ENCODE measurements around the gene ZBTB7B. TPM values are rescaled to one million over a fixed set of nuclear protein-coding genes. Genes with fewer than 3 reads are reported as not detected.
A peak's percentile ranks its signal among the peaks of the same experiment; 100 is the strongest.
"Not testable (repeated sequence)": the region's sequence is repeated elsewhere in the genome, so short reads cannot be mapped to it uniquely, and the experiment has no call there.

ZBTB7B gene
- total RNA-seq, 2 experiments from 2014 or later: 22.8 to 25.1 TPM

- H3K4me3 ChIP-seq (ENCODE audit: low read length); DNase-seq; H3K9me3 Mint-ChIP-seq; POLR2A ChIA-PET; H3K27me3 ChIP-seq (ENCODE audit: control insufficient read depth in 1 of 2, insufficient read depth in 2 of 2, low read length in 2 of 2); H3K27me3 Mint-ChIP-seq; H3K9me3 ChIP-seq (ENCODE audit: control insufficient read depth in 1 of 2, insufficient read depth in 1 of 2, low read length in 2 of 2); ATAC-seq (ENCODE audit: poor library complexity); H3K4me1 Mint-ChIP-seq (ENCODE audit: low read depth); H3K4me3 Mint-ChIP-seq; H3K36me3 ChIP-seq (ENCODE audit: insufficient read depth, low read length); H3K27ac ChIP-seq (ENCODE audit: low read depth in 1 of 2, low read length in 2 of 2); H3K27ac Mint-ChIP-seq; H3K36me3 Mint-ChIP-seq (ENCODE audit: low read depth): not testable (repeated sequence)
- peaks cover 24% of the 10 kb centered on the region for H3K4me1 ChIP-seq (ENCODE audit: insufficient read depth, low read length)
- CTCF ChIA-PET: interaction anchor here (1.1 to 10.7 kb wide), 3 partner anchors 37 to 107 kb away, joined by 3 to 71 read pairs (median 4); no protein-coding TSS in a partner anchor
- intact Hi-C loops (cut with DNase I, micrococcal nuclease): loop anchor here in 1 of 2 experiments (1.0 to 2.0 kb wide), 2 partner anchors 12 to 21 kb away; no protein-coding TSS in a partner anchor
Observed at GRCh38 chr1:154977762-154978161, 24.8 kb upstream of the ZBTB7B start.

- no peak overlapping the region for H3K27ac Mint-ChIP-seq
- ATAC-seq (ENCODE audit: poor library complexity) (no peak), DNase-seq (no peak)
- CTCF ChIA-PET: interaction anchor here (0.9 to 10.7 kb wide), 3 partner anchors 17 to 39 kb away, joined by 3 to 71 read pairs (median 4); partner anchors contain the start of gene PYGO2
- no peaks in the 10 kb centered on the region for H3K9me3 Mint-ChIP-seq
- no peak overlapping the region for H3K27ac ChIP-seq (ENCODE audit: low read depth in 1 of 2, low read length in 2 of 2)
- no peaks in the 10 kb centered on the region for H3K4me1 Mint-ChIP-seq (ENCODE audit: low read depth)
- intact Hi-C loops (cut with DNase I, micrococcal nuclease): loop anchor here in 1 of 2 experiments (1.0 kb wide), 1 partner anchor 11 kb away; no protein-coding TSS in a partner anchor
- peaks cover 20% of the 10 kb centered on the region for H3K4me1 ChIP-seq (ENCODE audit: insufficient read depth, low read length)
- H3K4me3 Mint-ChIP-seq: no peak overlapping the region
- TF ChIP-seq CTCF (IDR thresholded peaks at IDR 0.05): no peak
- H3K9me3 ChIP-seq (ENCODE audit: control insufficient read depth in 1 of 2, insufficient read depth in 1 of 2, low read length in 2 of 2): no peaks in the 10 kb centered on the region
- no peaks in the 10 kb centered on the region for H3K27me3 Mint-ChIP-seq
- no peaks in the 10 kb centered on the region for H3K36me3 Mint-ChIP-seq (ENCODE audit: low read depth)
- no peaks in the 10 kb centered on the region for H3K36me3 ChIP-seq (ENCODE audit: insufficient read depth, low read length)
- no peak overlapping the region for H3K4me3 ChIP-seq (ENCODE audit: low read length)
- POLR2A ChIA-PET: no interaction called here
- no peaks in the 10 kb centered on the region for H3K27me3 ChIP-seq (ENCODE audit: control insufficient read depth in 1 of 2, insufficient read depth in 2 of 2, low read length in 2 of 2)
Observed at GRCh38 chr1:154978360-154978759, 24.2 kb upstream of the ZBTB7B start.

GRCh38 chr1:154982341-154982740 is 20.3 kb upstream of the ZBTB7B start:
- Mint-ChIP-seq H3K27me3 (no peaks in the 10 kb centered on the region), H3K27ac (no peak overlapping the region), H3K4me1 (ENCODE audit: low read depth) (peaks cover 10% of the 10 kb centered on the region), H3K9me3 (no peaks in the 10 kb centered on the region), H3K36me3 (ENCODE audit: low read depth) (peaks cover 6% of the 10 kb centered on the region), H3K4me3 (no peak overlapping the region)
- Histone ChIP-seq H3K27ac (ENCODE audit: low read depth in 1 of 2, low read length in 2 of 2) (peak overlapping the region in 1 of 2 donors; percentile 54), H3K27me3 (ENCODE audit: control insufficient read depth in 1 of 2, insufficient read depth in 2 of 2, low read length in 2 of 2) (no peaks in the 10 kb centered on the region), H3K36me3 (ENCODE audit: insufficient read depth, low read length) (peaks cover 6% of the 10 kb centered on the region), H3K4me1 (ENCODE audit: insufficient read depth, low read length) (peaks cover 24% of the 10 kb centered on the region), H3K4me3 (ENCODE audit: low read length) (peak overlapping the region; percentile 64), H3K9me3 (ENCODE audit: control insufficient read depth in 1 of 2, insufficient read depth in 1 of 2, low read length in 2 of 2) (no peaks in the 10 kb centered on the region)
- DNase-seq: no peak
- POLR2A ChIA-PET: interaction anchor here (1.2 to 4.1 kb wide), 11 partner anchors 9 to 103 kb away, joined by 4 to 52 read pairs (median 19); partner anchors contain the start of genes ADAM15, CKS1B, LENEP and PBXIP1
- TF ChIP-seq CTCF (IDR thresholded peaks at IDR 0.05): no peak
- intact Hi-C loops (cut with DNase I, micrococcal nuclease): loop anchor here (1.0 to 2.0 kb wide), 3 partner anchors 19 to 34 kb away; no protein-coding TSS in a partner anchor
- CTCF ChIA-PET: interaction anchor here (0.5 to 3.5 kb wide), 8 partner anchors 17 to 621 kb away, joined by 3 to 54 read pairs (median 7); partner anchors contain the start of genes PMVK and PYGO2
- ATAC-seq (ENCODE audit: poor library complexity): no peak

Measured in CD4-positive, alpha-beta T cell (primary cell).